ENCODE results near the gene WDR81.
"Not testable (repeated sequence)": the region's sequence is repeated elsewhere in the genome, so short reads cannot be mapped to it uniquely, and the experiment has no call there.

WDR81 gene

GRCh38 chr17:1713160-1713877, 11.2 kb upstream of the WDR81 start:
- no peak for DNase-seq (ENCODE audit: low read depth)

GRCh38 chr17:1713878-1714426, 10.6 kb upstream of the WDR81 start:
- DNase-seq (ENCODE audit: low read depth): no peak

- no peak for DNase-seq (ENCODE audit: low read depth)
Measured at GRCh38 chr17:1714427-1714979, 10.0 kb upstream of the WDR81 start.

GRCh38 chr17:1714980-1715802, 9.3 kb upstream of the WDR81 start:
- DNase-seq (ENCODE audit: low read depth): no peak

GRCh38 chr17:1715803-1716075, 8.8 kb upstream of the WDR81 start:
- DNase-seq (ENCODE audit: low read depth): no peak

- peak; percentile 100 for DNase-seq (ENCODE audit: low read depth)
Measured at GRCh38 chr17:1716076-1716911, 8.2 kb upstream of the WDR81 start.

- DNase-seq (ENCODE audit: low read depth): peak; percentile 73
Measured at GRCh38 chr17:1716912-1717695, 7.4 kb upstream of the WDR81 start.

GRCh38 chr17:1718362-1719165, 5.9 kb upstream of the WDR81 start:
- no peak for DNase-seq (ENCODE audit: low read depth)

- DNase-seq (ENCODE audit: low read depth): peak; percentile 55
Measured at GRCh38 chr17:1720856-1721386, 3.6 kb upstream of the WDR81 start.

GRCh38 chr17:1722022-1722421, 2.5 kb upstream of the WDR81 start:
- DNase-seq (ENCODE audit: low read depth): not testable (repeated sequence)

GRCh38 chr17:1724869-1725641, 551 bp downstream of the WDR81 start:
- DNase-seq (ENCODE audit: low read depth): no peak

- no peak for DNase-seq (ENCODE audit: low read depth)
Measured at GRCh38 chr17:1725642-1726511, 1.4 kb downstream of the WDR81 start.

GRCh38 chr17:1726626-1727257, 2.2 kb downstream of the WDR81 start:
- DNase-seq (ENCODE audit: low read depth): no peak

- DNase-seq (ENCODE audit: low read depth): no peak
Measured at GRCh38 chr17:1727258-1727789, 2.8 kb downstream of the WDR81 start.

GRCh38 chr17:1727876-1728630, 3.5 kb downstream of the WDR81 start:
- DNase-seq (ENCODE audit: low read depth): no peak

- no peak for DNase-seq (ENCODE audit: low read depth)
Measured at GRCh38 chr17:1729966-1730325, 5.4 kb downstream of the WDR81 start.
